ENCODE measurements around the gene RFX4.

RFX4 gene

DNA sequence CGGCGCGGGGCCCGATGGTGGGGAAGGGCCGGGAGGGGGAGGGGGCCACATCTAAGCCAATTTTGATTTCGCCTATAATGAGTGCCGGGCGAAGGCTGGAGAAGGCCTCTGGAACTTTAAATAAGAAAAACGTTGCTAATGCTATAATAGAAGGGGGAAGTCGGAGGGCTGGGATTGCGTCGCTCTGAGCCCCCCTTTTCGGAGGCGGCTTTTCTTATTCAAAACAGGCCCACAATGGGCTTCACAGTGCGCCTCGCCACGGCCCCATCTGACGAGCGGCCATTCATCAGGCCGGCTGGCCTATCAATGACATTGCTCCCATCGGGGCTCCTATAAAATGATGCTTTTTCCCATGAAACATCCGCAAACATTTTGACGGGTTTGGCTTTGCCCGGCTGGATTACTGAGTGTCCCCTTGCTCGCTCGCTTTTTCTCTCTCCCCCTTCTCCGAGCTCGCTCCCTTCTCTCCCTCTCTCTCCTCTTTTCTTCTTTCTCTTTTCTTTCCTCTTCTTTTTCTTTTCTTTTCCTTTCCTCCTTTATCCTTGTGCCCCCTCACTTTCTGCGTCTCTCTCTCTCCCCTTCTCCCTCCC lies at the start of gene RFX4:
Gene RFX4, plus strand, starts transcription at position 364 of the 590 bp plus-strand sequence. CDS start 317 bp downstream, outside the sequence.
- H3K4me3 ChIP-seq (ENCODE audit: low read depth, low read length), result peak within 1 kb of the TSS; percentile 4
- TF ChIP-seq, protein P1, sequence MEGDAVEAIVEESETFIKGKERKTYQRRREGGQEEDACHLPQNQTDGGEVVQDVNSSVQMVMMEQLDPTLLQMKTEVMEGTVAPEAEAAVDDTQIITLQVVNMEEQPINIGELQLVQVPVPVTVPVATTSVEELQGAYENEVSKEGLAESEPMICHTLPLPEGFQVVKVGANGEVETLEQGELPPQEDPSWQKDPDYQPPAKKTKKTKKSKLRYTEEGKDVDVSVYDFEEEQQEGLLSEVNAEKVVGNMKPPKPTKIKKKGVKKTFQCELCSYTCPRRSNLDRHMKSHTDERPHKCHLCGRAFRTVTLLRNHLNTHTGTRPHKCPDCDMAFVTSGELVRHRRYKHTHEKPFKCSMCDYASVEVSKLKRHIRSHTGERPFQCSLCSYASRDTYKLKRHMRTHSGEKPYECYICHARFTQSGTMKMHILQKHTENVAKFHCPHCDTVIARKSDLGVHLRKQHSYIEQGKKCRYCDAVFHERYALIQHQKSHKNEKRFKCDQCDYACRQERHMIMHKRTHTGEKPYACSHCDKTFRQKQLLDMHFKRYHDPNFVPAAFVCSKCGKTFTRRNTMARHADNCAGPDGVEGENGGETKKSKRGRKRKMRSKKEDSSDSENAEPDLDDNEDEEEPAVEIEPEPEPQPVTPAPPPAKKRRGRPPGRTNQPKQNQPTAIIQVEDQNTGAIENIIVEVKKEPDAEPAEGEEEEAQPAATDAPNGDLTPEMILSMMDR (IDR thresholded peaks at IDR 0.05; ENCODE audit: borderline replicate concordance, insufficient read depth, low read depth, low read length), result no peak

DNA sequence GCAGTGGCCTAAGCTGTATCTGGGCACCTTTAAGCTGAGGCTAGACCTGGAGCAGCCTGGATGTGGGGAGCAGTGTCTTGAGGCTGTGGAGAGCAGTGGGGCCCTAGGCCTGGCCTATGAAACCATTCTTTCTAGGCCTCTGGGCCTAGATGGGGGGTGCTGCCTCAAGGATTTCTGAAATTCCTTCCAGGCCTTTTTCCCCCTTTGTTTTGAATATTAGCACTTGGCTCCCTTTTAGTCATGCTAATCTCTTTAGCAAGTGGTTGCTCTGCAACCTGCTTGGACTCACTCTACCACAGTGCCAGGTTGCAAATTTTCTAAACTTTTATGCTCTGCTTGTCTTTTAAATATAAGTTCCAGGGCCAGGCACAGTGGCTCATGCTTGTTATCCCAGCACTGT lies 41.6 kb upstream of the RFX4 start:
- H3K4me3 ChIP-seq (ENCODE audit: low read depth, low read length), result no peak overlapping the region
- TF ChIP-seq, protein P1 (IDR thresholded peaks at IDR 0.05; ENCODE audit: borderline replicate concordance, insufficient read depth, low read depth, low read length), result no peak

DNA sequence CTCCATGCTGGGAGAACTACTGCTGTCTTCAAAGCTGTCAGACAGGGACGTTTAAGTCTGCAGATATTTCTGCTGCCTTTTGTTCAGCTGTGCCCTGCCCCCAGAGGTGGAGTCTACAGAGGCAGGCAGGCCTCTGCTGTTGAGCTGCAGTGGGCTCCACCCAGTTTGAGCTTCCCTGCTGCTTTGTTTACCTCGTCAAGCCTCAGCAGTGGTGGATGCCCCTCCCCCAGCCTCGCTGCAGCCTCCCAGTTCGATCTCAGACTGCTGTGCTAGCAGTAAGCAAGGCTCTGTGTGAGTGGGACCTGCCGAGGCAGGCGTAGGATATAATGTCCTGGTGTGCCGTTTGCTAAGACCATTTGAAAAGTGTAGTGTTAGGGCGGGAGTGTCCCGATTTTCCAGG lies 31.4 kb upstream of the RFX4 start:
- TF ChIP-seq, protein P1 (IDR thresholded peaks at IDR 0.05; ENCODE audit: borderline replicate concordance, insufficient read depth, low read depth, low read length), result no peak
- H3K4me3 ChIP-seq (ENCODE audit: low read depth, low read length), result no peak overlapping the region

DNA sequence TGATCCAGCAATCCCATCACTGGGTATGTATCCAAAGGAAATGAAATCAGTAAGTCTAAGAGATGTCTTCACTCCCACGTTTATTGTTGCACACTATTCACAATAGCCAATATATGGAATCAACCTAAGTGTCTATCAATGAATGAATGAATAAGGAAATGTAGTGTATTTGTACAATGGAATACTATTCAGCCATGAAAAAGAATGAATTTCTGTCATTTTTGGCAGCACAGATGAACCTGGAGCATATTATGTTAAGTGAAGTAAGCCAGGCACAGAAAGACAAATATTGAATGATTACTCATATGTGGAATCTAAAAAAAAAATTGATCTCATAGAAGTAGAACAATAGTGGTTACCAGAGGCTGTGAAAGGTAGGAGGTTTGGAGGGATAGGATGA lies 30.6 kb upstream of the RFX4 start:
- no peak overlapping the region for H3K4me3 ChIP-seq (ENCODE audit: low read depth, low read length)
- TF ChIP-seq, protein P1 (IDR thresholded peaks at IDR 0.05; ENCODE audit: borderline replicate concordance, insufficient read depth, low read depth, low read length), result no peak

DNA sequence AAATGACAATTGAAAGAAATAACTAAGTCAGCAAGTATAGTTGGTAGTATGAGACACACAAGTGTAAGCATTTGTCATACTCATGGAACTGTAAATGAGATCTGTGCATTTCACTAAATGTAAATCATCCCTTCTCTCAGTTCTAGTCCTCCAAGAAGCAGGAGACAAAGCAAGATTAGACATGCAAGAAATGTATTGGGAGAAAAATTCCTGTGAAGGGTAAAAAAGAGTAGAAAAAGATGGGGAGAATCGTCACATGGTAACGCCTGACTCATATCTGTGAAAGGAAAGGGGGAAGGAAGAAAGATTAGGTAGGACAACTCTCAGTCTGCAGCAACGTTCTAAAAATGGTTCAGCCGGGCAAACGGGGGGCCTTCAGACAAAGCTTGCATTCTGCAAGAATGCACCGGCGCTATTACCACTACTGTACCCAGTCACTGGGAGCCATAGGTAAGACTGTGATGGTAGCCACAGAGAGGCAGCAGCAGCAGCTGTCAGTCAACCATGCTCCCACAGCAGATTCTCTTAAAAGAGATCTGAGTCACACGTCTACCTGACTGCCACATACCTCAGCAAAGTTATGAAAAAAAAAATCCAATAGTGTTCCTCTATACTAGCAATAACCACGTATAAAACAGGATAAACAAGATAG lies 18.0 kb upstream of the RFX4 start:
- H3K4me3 ChIP-seq (ENCODE audit: low read depth, low read length), result no peak overlapping the region
- TF ChIP-seq, protein P1 (IDR thresholded peaks at IDR 0.05; ENCODE audit: borderline replicate concordance, insufficient read depth, low read depth, low read length), result no peak

DNA sequence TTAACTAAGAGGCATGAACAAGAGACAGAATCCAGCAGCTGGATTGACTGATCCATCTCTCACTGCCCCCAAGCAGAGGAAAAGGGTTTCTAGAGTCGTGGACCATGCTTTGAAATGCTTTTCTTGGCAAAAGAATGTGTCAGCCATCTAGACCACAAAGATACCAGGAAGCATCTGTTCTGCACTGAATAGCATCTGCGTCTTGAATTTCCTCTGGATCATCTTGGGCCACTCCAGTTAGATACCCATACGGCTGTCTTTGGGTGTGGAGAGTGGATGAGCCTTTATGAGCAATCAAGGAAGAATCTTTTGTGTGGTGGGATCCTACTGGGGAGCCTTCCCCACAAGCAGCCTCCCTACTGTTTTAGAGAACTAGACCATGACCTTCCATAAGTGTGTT lies 16.0 kb upstream of the RFX4 start:
- H3K4me3 ChIP-seq (ENCODE audit: low read depth, low read length), result no peak overlapping the region
- TF ChIP-seq, protein P1 (IDR thresholded peaks at IDR 0.05; ENCODE audit: borderline replicate concordance, insufficient read depth, low read depth, low read length), result no peak

DNA sequence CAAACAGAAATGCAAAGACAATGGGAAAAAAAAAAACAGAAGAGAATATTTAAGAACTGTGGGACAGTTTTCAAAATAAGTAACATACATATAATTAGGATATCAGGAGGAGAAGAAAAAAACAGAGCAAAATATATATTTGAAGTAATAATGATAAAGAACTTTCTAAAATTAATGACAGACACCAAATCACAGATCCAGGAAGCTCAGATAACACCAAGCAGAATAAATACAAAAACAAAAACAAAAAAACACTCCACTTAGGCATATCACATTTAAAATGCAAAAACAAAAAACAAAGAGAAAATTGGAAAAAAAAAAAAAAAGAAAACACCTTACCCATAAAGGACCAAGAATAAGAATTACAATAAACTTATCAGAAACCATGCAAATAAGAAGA lies 9.6 kb upstream of the RFX4 start:
- TF ChIP-seq, protein P1 (IDR thresholded peaks at IDR 0.05; ENCODE audit: borderline replicate concordance, insufficient read depth, low read depth, low read length), result no peak
- no peak overlapping the region for H3K4me3 ChIP-seq (ENCODE audit: low read depth, low read length)

Data from GM12875 (cell line).